Measurements from ENCODE around the gene CCDC33. TPM values are rescaled to one million over a fixed set of nuclear protein-coding genes. Genes with fewer than 3 reads are reported as not detected.

The CCDC33 gene
- total RNA-seq, 1 donor from 2014 or later: 0.51 TPM

DNA sequence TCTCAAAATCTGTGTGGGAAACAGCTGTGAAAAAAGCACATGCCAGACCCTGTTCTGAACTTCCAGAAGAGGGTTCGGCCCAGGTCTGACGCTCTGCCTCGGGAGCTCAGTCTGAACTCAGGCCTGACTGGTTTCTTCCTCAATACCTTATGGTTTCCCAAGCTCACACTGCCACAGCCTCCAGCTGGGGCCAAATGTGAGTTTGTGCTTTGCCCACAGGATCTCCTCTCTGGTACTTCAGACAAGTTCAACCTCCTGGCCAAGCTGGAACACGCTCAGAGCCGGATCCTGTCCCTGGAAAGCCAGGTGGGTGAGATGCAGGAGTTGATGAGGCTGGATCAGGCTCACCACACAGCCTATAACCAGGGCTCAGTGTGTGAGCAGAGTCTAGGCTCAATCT is 97.5 kb downstream of the CCDC33 start:
- peaks cover 9% of the 10 kb centered on the region for H3K36me3 Mint-ChIP-seq (ENCODE audit: low read depth, unreplicated experiment)
- no peak for TF ChIP-seq CTCF (IDR thresholded peaks at IDR 0.05; ENCODE audit: unreplicated experiment)
- no peaks in the 10 kb centered on the region for H3K9me3 Mint-ChIP-seq (ENCODE audit: unreplicated experiment)
- peaks cover 17% of the 10 kb centered on the region for H3K27me3 Mint-ChIP-seq (ENCODE audit: unreplicated experiment)
- peaks cover 21% of the 10 kb centered on the region for H3K4me1 Mint-ChIP-seq (ENCODE audit: unreplicated experiment)
- DNase-seq (ENCODE audit: low spot score): no peak
- H3K27ac Mint-ChIP-seq (ENCODE audit: unreplicated experiment): no peak overlapping the region
- no peak overlapping the region for H3K4me3 Mint-ChIP-seq (ENCODE audit: unreplicated experiment)

GRCh38 chr15:74334127-74334526 is 98.0 kb downstream of the CCDC33 start:
- Mint-ChIP-seq H3K9me3 (ENCODE audit: unreplicated experiment) (no peaks in the 10 kb centered on the region), H3K27me3 (ENCODE audit: unreplicated experiment) (peaks cover 17% of the 10 kb centered on the region), H3K4me1 (ENCODE audit: unreplicated experiment) (peaks cover 18% of the 10 kb centered on the region), H3K4me3 (ENCODE audit: unreplicated experiment) (no peak overlapping the region), H3K36me3 (ENCODE audit: low read depth, unreplicated experiment) (peaks cover 9% of the 10 kb centered on the region), H3K27ac (ENCODE audit: unreplicated experiment) (no peak overlapping the region)
- no peak for DNase-seq (ENCODE audit: low spot score)
- TF ChIP-seq CTCF (IDR thresholded peaks at IDR 0.05; ENCODE audit: unreplicated experiment): no peak

DNA sequence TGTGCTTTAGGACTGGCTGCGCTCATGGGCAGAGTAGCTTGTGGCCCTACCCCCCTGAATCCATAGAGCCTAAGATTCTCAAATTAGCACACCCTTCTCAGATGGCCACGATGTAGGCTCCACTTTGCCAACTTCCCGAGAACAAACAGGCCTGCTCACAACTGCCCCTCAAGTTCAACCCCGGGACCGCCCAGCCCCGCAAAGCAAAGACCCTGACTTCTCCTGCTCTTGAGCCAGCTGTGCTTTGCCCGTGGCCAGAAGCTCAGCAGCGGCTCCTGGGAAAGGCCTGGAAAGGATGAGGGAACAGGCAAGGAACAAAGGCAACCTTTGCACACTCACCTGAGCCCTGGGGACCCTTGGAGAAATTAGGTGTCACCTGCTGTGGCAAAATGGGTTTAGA is 99.3 kb downstream of the CCDC33 start:
- Mint-ChIP-seq H3K4me1 (ENCODE audit: unreplicated experiment) (peaks cover 9% of the 10 kb centered on the region), H3K9me3 (ENCODE audit: unreplicated experiment) (no peaks in the 10 kb centered on the region), H3K36me3 (ENCODE audit: low read depth, unreplicated experiment) (peaks cover 9% of the 10 kb centered on the region)

GRCh38 chr15:74336061-74337005 is 100.2 kb downstream of the CCDC33 start:
- TF ChIP-seq CTCF (IDR thresholded peaks at IDR 0.05; ENCODE audit: unreplicated experiment): no peak
- Mint-ChIP-seq H3K9me3 (ENCODE audit: unreplicated experiment) (no peaks in the 10 kb centered on the region), H3K4me1 (ENCODE audit: unreplicated experiment) (peaks cover 12% of the 10 kb centered on the region), H3K27me3 (ENCODE audit: unreplicated experiment) (peaks cover 16% of the 10 kb centered on the region), H3K27ac (ENCODE audit: unreplicated experiment) (no peak overlapping the region), H3K4me3 (ENCODE audit: unreplicated experiment) (no peak overlapping the region), H3K36me3 (ENCODE audit: low read depth, unreplicated experiment) (peaks cover 9% of the 10 kb centered on the region)
- DNase-seq (ENCODE audit: low spot score): no peak

More for the DNA sequence above, 99.3 kb downstream of the CCDC33 start:
- DNase-seq (ENCODE audit: low spot score): no peak
- Mint-ChIP-seq H3K4me3 (ENCODE audit: unreplicated experiment) (no peak overlapping the region), H3K27ac (ENCODE audit: unreplicated experiment) (no peak overlapping the region), H3K27me3 (ENCODE audit: unreplicated experiment) (peaks cover 15% of the 10 kb centered on the region)
- TF ChIP-seq CTCF (IDR thresholded peaks at IDR 0.05; ENCODE audit: unreplicated experiment): no peak

DNA sequence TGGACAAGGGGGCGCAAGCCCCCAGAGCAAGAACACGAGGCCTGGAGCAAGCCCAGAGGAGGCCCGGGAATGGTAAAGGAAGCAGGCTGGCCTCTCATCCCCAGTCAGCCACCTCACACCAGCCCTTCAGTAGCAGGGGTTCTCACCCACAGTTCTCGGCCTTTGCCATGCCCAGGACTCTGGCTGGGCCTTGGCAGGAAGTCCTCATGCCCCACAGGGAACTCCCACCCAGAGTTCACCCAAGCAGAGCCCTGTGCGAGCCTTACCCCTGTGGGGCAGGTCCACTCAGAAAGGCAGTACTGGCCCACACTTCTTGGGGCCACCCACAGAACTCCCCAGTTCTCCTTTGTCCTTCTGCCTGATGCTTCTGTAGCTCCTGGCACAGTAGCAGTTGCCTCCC is 101.0 kb downstream of the CCDC33 start:
- no peak for DNase-seq (ENCODE audit: low spot score)
- TF ChIP-seq CTCF (IDR thresholded peaks at IDR 0.05; ENCODE audit: unreplicated experiment): no peak
- Mint-ChIP-seq H3K9me3 (ENCODE audit: unreplicated experiment) (no peaks in the 10 kb centered on the region), H3K4me1 (ENCODE audit: unreplicated experiment) (peaks cover 12% of the 10 kb centered on the region), H3K27ac (ENCODE audit: unreplicated experiment) (no peak overlapping the region), H3K4me3 (ENCODE audit: unreplicated experiment) (no peak overlapping the region), H3K36me3 (ENCODE audit: low read depth, unreplicated experiment) (peaks cover 9% of the 10 kb centered on the region), H3K27me3 (ENCODE audit: unreplicated experiment) (peaks cover 16% of the 10 kb centered on the region)
